Breast epithelium (tissue), 3 donors: ENCODE measurements around the gene CACNA2D2.

Source experiments
- POLR2A ChIP-seq: fragments of 450-650 bp; IDR thresholded peaks from one replicate; pipeline ENCODE4 v1.6.1; 2016; ENCODE audit warnings: antibody characterized with exemption, mild to moderate bottlenecking, moderate library complexity
- TF ChIP-seq, protein P1 (sequence below), 3 donors: fragments of 450-650 bp; IDR thresholded peaks; one replicate each; pipeline ENCODE4 v1.5.1; 2016 to 2017; ENCODE audit warnings: antibody characterized with exemption in 3 of 3, mild to moderate bottlenecking in 3 of 3, moderate library complexity in 3 of 3

DNA sequence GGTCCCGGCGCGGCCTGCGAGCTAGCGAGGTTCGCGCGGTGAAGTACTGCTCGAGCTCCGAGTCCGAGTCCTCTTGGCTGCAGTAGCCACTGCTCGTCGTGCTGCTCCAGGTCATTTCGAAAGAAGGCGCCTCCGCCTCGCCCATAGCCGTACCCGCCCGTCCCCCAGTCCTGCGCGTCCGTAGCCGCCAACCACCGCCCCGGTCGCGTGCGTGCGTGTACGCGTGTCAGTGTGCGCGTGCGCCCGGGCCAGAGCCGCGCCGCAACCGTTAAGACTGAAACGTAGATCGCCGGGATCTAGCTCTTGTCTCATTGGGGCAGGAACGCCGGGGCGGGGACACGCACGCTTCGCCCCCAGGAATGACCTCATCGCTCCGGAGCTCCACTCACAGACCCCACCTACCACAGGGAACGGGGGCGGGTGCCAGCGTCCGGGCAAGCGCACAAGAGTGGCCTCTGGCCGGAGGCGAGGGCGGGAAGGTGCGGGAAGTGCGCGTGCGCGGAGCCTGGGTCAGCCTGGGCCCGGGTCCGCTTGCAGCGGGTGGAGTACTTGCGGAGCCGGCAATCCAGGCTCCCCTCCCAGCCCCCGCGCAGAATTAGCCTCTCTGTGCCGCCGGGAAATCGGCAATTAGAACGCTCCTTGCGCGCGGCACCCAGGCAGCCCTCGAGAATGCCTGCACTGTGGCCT lies 166.1 kb downstream of the CACNA2D2 start:
- TF ChIP-seq, protein P1, sequence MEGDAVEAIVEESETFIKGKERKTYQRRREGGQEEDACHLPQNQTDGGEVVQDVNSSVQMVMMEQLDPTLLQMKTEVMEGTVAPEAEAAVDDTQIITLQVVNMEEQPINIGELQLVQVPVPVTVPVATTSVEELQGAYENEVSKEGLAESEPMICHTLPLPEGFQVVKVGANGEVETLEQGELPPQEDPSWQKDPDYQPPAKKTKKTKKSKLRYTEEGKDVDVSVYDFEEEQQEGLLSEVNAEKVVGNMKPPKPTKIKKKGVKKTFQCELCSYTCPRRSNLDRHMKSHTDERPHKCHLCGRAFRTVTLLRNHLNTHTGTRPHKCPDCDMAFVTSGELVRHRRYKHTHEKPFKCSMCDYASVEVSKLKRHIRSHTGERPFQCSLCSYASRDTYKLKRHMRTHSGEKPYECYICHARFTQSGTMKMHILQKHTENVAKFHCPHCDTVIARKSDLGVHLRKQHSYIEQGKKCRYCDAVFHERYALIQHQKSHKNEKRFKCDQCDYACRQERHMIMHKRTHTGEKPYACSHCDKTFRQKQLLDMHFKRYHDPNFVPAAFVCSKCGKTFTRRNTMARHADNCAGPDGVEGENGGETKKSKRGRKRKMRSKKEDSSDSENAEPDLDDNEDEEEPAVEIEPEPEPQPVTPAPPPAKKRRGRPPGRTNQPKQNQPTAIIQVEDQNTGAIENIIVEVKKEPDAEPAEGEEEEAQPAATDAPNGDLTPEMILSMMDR (IDR thresholded peaks at IDR 0.05): peak in 1 of 3 donors; percentile 31
- TF ChIP-seq POLR2A: peak; percentile 57
